C4-2B (cell line): ENCODE results near the gene PLIN5.

ENCODE experiments used
- CTCF ChIP-seq: fragments of 450-650 bp; conservative IDR thresholded peaks from 2 replicates; pipeline ENCODE4 v1.5.1; 2017; ENCODE audit warnings: mild to moderate bottlenecking
- ZFX ChIP-seq: fragments of 450-650 bp; IDR thresholded peaks from 2 replicates; pipeline ENCODE4 v1.6.1; 2017

GRCh38 chr19:4494691-4495064, 40.3 kb downstream of the PLIN5 start:
- TF ChIP-seq CTCF (no peak), ZFX (no peak)
